Measurements from ENCODE around the gene OPCML. TPM values are rescaled to one million over a fixed set of nuclear protein-coding genes. Genes with fewer than 3 reads are reported as not detected.

OPCML gene
- total and polyA plus RNA-seq, 7 experiments from 2014 or later = not detected

GRCh38 chr11:132881622-132882021, 650.7 kb downstream of the OPCML start:
- Mint-ChIP-seq H3K27ac (no peak overlapping the region), H3K4me3 (no peak overlapping the region), H3K36me3 (peaks cover 0 to 3% (median 0%) of the 10 kb centered on the region in 5 donors), H3K9me3 (peaks cover 0 to 6% (median 0%) of the 10 kb centered on the region in 11 donors), H3K27me3 (peaks cover 0 to 4% (median 0%) of the 10 kb centered on the region in 5 donors), H3K4me1 (no peaks in the 10 kb centered on the region)
- no peak for ATAC-seq
- POLR2A ChIA-PET = no interaction called here
- no peak for DNase-seq
- intact Hi-C loops (cut with micrococcal nuclease) = no loop called here
- Histone ChIP-seq H3K4me3 (ENCODE audit: low read length) (no peak overlapping the region), H3K36me3 (ENCODE audit: control insufficient read depth in 2 of 3, insufficient read depth in 3 of 3, low read length in 3 of 3) (no peaks in the 10 kb centered on the region), H3K27ac (ENCODE audit: low read depth, low read length) (no peak overlapping the region), H3K4me1 (ENCODE audit: control insufficient read depth in 2 of 2, insufficient read depth in 2 of 2, low read length in 2 of 2) (no peaks in the 10 kb centered on the region), H3K9me3 (ENCODE audit: control insufficient read depth in 2 of 3, low read length in 3 of 3) (no peaks in the 10 kb centered on the region), H3K27me3 (ENCODE audit: control insufficient read depth in 2 of 2, insufficient read depth in 2 of 2, low read length in 2 of 2) (no peaks in the 10 kb centered on the region)
- CTCF ChIA-PET = no interaction called here

- H3K4me3 ChIP-seq (ENCODE audit: low read length) = no peak overlapping the region
- Mint-ChIP-seq H3K4me3 (no peak overlapping the region), H3K27ac (no peak overlapping the region), H3K9me3 (peaks cover 0 to 6% (median 0%) of the 10 kb centered on the region in 11 donors), H3K4me1 (no peaks in the 10 kb centered on the region), H3K36me3 (peaks cover 0 to 3% (median 0%) of the 10 kb centered on the region in 5 donors), H3K27me3 (no peaks in the 10 kb centered on the region)
- H3K27ac ChIP-seq (ENCODE audit: low read depth, low read length) = no peak overlapping the region
- intact Hi-C loops (cut with micrococcal nuclease) = no loop called here
- ChIA-PET CTCF (no interaction called here), POLR2A (no interaction called here)
- ATAC-seq = no peak
- H3K36me3 ChIP-seq (ENCODE audit: control insufficient read depth in 2 of 3, insufficient read depth in 3 of 3, low read length in 3 of 3) = no peaks in the 10 kb centered on the region
- no peaks in the 10 kb centered on the region for H3K27me3 ChIP-seq (ENCODE audit: control insufficient read depth in 2 of 2, insufficient read depth in 2 of 2, low read length in 2 of 2)
- H3K9me3 ChIP-seq (ENCODE audit: control insufficient read depth in 2 of 3, low read length in 3 of 3) = no peaks in the 10 kb centered on the region
- H3K4me1 ChIP-seq (ENCODE audit: control insufficient read depth in 2 of 2, insufficient read depth in 2 of 2, low read length in 2 of 2) = no peaks in the 10 kb centered on the region
- no peak for DNase-seq
Measured at GRCh38 chr11:132878111-132878510, 654.2 kb downstream of the OPCML start.

- no peak overlapping the region for H3K4me3 Mint-ChIP-seq
- H3K27ac ChIP-seq (ENCODE audit: low read depth, low read length) = no peak overlapping the region
- no peaks in the 10 kb centered on the region for H3K27me3 ChIP-seq (ENCODE audit: control insufficient read depth in 2 of 2, insufficient read depth in 2 of 2, low read length in 2 of 2)
- no peak overlapping the region for H3K27ac Mint-ChIP-seq
- no peak for ATAC-seq
- no peaks in the 10 kb centered on the region for H3K4me1 ChIP-seq (ENCODE audit: control insufficient read depth in 2 of 2, insufficient read depth in 2 of 2, low read length in 2 of 2)
- no peaks in the 10 kb centered on the region for H3K9me3 ChIP-seq (ENCODE audit: control insufficient read depth in 2 of 3, low read length in 3 of 3)
- no peaks in the 10 kb centered on the region for H3K36me3 ChIP-seq (ENCODE audit: control insufficient read depth in 2 of 3, insufficient read depth in 3 of 3, low read length in 3 of 3)
- CTCF ChIA-PET = interaction anchor here (0.8 kb wide), 1 partner anchor 39 kb away, joined by 3 read pairs; no protein-coding TSS in a partner anchor
- H3K4me3 ChIP-seq (ENCODE audit: low read length) = no peak overlapping the region
- H3K4me1 Mint-ChIP-seq = no peaks in the 10 kb centered on the region
- POLR2A ChIA-PET = no interaction called here
- DNase-seq = no peak
- intact Hi-C loops (cut with micrococcal nuclease) = no loop called here
- H3K27me3 Mint-ChIP-seq = no peaks in the 10 kb centered on the region
- H3K9me3 Mint-ChIP-seq = peaks cover 0 to 6% (median 2%) of the 10 kb centered on the region in 11 donors
- H3K36me3 Mint-ChIP-seq = peaks cover 0 to 3% (median 0%) of the 10 kb centered on the region in 5 donors
Measured at GRCh38 chr11:132876705-132877104, 655.6 kb downstream of the OPCML start.

DNA sequence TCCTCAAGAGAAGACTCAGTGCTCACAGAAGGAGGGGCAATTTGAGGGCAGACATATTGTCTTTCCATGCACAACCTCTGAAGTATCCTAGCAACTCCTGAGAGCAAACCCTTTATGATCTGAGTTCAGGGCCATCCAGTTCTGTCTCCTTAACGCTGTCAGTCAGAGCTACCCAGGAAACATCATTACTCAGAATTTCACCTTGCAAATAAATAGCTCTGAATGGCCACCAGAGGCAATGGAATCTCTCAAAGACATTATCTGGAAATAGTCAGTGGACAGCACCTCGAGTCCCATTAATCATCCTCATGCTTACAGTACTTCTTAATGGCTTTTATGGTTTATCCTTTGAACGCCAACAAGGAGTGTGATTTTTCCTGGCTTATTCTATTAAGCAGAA, 656.1 kb downstream of the OPCML start:
- DNase-seq (no peak), ATAC-seq (no peak)
- peaks cover 0 to 6% (median 2%) of the 10 kb centered on the region in 11 donors for H3K9me3 Mint-ChIP-seq
- Histone ChIP-seq H3K9me3 (ENCODE audit: control insufficient read depth in 2 of 3, low read length in 3 of 3) (no peaks in the 10 kb centered on the region), H3K4me3 (ENCODE audit: low read length) (no peak overlapping the region), H3K4me1 (ENCODE audit: control insufficient read depth in 2 of 2, insufficient read depth in 2 of 2, low read length in 2 of 2) (no peaks in the 10 kb centered on the region), H3K27me3 (ENCODE audit: control insufficient read depth in 2 of 2, insufficient read depth in 2 of 2, low read length in 2 of 2) (no peaks in the 10 kb centered on the region), H3K36me3 (ENCODE audit: control insufficient read depth in 2 of 3, insufficient read depth in 3 of 3, low read length in 3 of 3) (no peaks in the 10 kb centered on the region), H3K27ac (ENCODE audit: low read depth, low read length) (no peak overlapping the region)
- ChIA-PET POLR2A (no interaction called here), CTCF (interaction anchor here (0.8 kb wide), 1 partner anchor 39 kb away, joined by 3 read pairs; no protein-coding TSS in a partner anchor)
- peaks cover 0 to 3% (median 0%) of the 10 kb centered on the region in 5 donors for H3K36me3 Mint-ChIP-seq
- H3K4me3 Mint-ChIP-seq = no peak overlapping the region
- H3K4me1 Mint-ChIP-seq = no peaks in the 10 kb centered on the region
- H3K27ac Mint-ChIP-seq = no peak overlapping the region
- intact Hi-C loops (cut with micrococcal nuclease) = no loop called here
- no peaks in the 10 kb centered on the region for H3K27me3 Mint-ChIP-seq

DNA sequence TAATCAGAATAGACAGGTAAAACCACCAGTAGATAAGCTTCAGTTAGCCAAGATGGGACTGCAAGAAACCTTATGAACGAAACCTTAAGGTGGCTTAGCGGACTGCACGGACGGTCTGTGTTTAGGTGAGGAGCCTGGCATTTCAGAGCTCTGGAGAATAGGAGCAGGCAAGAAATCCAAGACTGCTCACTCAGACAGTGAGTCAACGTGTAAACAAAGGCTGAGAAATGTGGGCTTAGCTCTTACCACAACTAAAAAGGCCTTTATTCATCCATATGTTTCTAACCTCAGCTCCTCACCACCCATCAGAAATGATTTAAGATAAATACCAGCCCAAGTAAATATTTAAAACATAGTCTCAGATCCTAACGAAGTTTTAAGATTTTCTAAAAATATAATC, 657.7 kb downstream of the OPCML start:
- CTCF ChIA-PET = no interaction called here
- H3K27me3 Mint-ChIP-seq = no peaks in the 10 kb centered on the region

DNA sequence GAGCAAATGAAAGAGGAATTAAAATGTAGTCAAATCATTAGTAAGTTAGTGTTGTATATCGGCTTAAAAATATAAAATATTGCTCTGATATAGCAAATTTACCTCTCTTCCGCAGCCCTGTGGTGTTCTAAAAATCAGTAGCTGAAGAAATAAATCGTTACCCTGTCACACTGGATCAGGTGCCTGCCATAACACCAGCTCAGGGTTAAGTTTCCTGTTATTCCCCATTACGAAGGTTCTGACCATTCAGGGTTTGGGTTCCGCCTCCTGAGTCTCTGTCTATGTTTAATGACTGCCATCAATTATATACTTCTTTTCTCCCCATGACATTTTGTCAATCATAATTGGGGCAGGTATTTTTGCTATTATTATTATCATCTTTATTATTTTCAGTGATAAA, 658.5 kb downstream of the OPCML start:
- no peaks in the 10 kb centered on the region for H3K27me3 ChIP-seq (ENCODE audit: control insufficient read depth in 2 of 2, insufficient read depth in 2 of 2, low read length in 2 of 2)
- H3K36me3 ChIP-seq (ENCODE audit: control insufficient read depth in 2 of 3, insufficient read depth in 3 of 3, low read length in 3 of 3) = no peaks in the 10 kb centered on the region
- H3K9me3 Mint-ChIP-seq = peaks cover 0 to 7% (median 0%) of the 10 kb centered on the region in 11 donors
- H3K4me1 ChIP-seq (ENCODE audit: control insufficient read depth in 2 of 2, insufficient read depth in 2 of 2, low read length in 2 of 2) = no peaks in the 10 kb centered on the region
- CTCF ChIA-PET = no interaction called here
- POLR2A ChIA-PET = no interaction called here
- ATAC-seq (no peak), DNase-seq (no peak)
- H3K4me3 Mint-ChIP-seq = no peak overlapping the region
- H3K27me3 Mint-ChIP-seq = peaks cover 0 to 1% (median 0%) of the 10 kb centered on the region in 5 donors
- no peaks in the 10 kb centered on the region for H3K9me3 ChIP-seq (ENCODE audit: control insufficient read depth in 2 of 3, low read length in 3 of 3)
- no peak overlapping the region for H3K4me3 ChIP-seq (ENCODE audit: low read length)
- no peak overlapping the region for H3K27ac ChIP-seq (ENCODE audit: low read depth, low read length)
- no peak overlapping the region for H3K27ac Mint-ChIP-seq
- no peaks in the 10 kb centered on the region for H3K36me3 Mint-ChIP-seq
- intact Hi-C loops (cut with micrococcal nuclease) = no loop called here
- H3K4me1 Mint-ChIP-seq = no peaks in the 10 kb centered on the region

More for the DNA sequence above, 657.7 kb downstream of the OPCML start:
- Histone ChIP-seq H3K9me3 (ENCODE audit: control insufficient read depth in 2 of 3, low read length in 3 of 3) (no peaks in the 10 kb centered on the region), H3K27ac (ENCODE audit: low read depth, low read length) (no peak overlapping the region), H3K4me1 (ENCODE audit: control insufficient read depth in 2 of 2, insufficient read depth in 2 of 2, low read length in 2 of 2) (no peaks in the 10 kb centered on the region), H3K27me3 (ENCODE audit: control insufficient read depth in 2 of 2, insufficient read depth in 2 of 2, low read length in 2 of 2) (no peaks in the 10 kb centered on the region), H3K4me3 (ENCODE audit: low read length) (no peak overlapping the region), H3K36me3 (ENCODE audit: control insufficient read depth in 2 of 3, insufficient read depth in 3 of 3, low read length in 3 of 3) (no peaks in the 10 kb centered on the region)
- intact Hi-C loops (cut with micrococcal nuclease) = no loop called here
- POLR2A ChIA-PET = no interaction called here
- no peak overlapping the region for H3K4me3 Mint-ChIP-seq
- H3K4me1 Mint-ChIP-seq = no peaks in the 10 kb centered on the region
- no peak for ATAC-seq
- no peak overlapping the region for H3K27ac Mint-ChIP-seq
- no peaks in the 10 kb centered on the region for H3K36me3 Mint-ChIP-seq
- DNase-seq = no peak
- peaks cover 0 to 6% (median 0%) of the 10 kb centered on the region in 11 donors for H3K9me3 Mint-ChIP-seq

- no peaks in the 10 kb centered on the region for H3K4me1 ChIP-seq (ENCODE audit: control insufficient read depth in 2 of 2, insufficient read depth in 2 of 2, low read length in 2 of 2)
- Mint-ChIP-seq H3K27ac (no peak overlapping the region), H3K9me3 (peaks cover 0 to 7% (median 0%) of the 10 kb centered on the region in 11 donors), H3K4me1 (no peaks in the 10 kb centered on the region), H3K4me3 (no peak overlapping the region), H3K27me3 (peaks cover 0 to 5% (median 0%) of the 10 kb centered on the region in 5 donors), H3K36me3 (no peaks in the 10 kb centered on the region)
- ChIA-PET CTCF (no interaction called here), POLR2A (no interaction called here)
- ATAC-seq (no peak), DNase-seq (no peak)
- H3K4me3 ChIP-seq (ENCODE audit: low read length) = no peak overlapping the region
- no peaks in the 10 kb centered on the region for H3K9me3 ChIP-seq (ENCODE audit: control insufficient read depth in 2 of 3, low read length in 3 of 3)
- no peak overlapping the region for H3K27ac ChIP-seq (ENCODE audit: low read depth, low read length)
- H3K36me3 ChIP-seq (ENCODE audit: control insufficient read depth in 2 of 3, insufficient read depth in 3 of 3, low read length in 3 of 3) = no peaks in the 10 kb centered on the region
- H3K27me3 ChIP-seq (ENCODE audit: control insufficient read depth in 2 of 2, insufficient read depth in 2 of 2, low read length in 2 of 2) = no peaks in the 10 kb centered on the region
- intact Hi-C loops (cut with micrococcal nuclease) = no loop called here
Measured at GRCh38 chr11:132872211-132872610, 660.1 kb downstream of the OPCML start.

All from naive thymus-derived CD4-positive, alpha-beta T cell (primary cell).